WERI-Rb-1 (cell line): ENCODE results near the gene MICALL2.

Experiments used
- DNase-seq: peaks from one replicate; pipeline ENCODE4 v3.0.0-alpha.2; 2020
- H3K27ac ChIP-seq: fragments of 250-450 bp; sonication (Bioruptor Pico); 2 replicates; pipeline ENCODE4 v1.5.1; 2020; ENCODE audit warnings: mild to moderate bottlenecking, moderate library complexity
- H3K27me3 ChIP-seq: fragments of 250-450 bp; sonication (Bioruptor Pico); 2 replicates; pipeline ENCODE4 v1.5.1; 2021; ENCODE audit warnings: mild to moderate bottlenecking, low read depth, moderate library complexity; ENCODE audit not compliant: insufficient read depth, severe bottlenecking
- H3K36me3 ChIP-seq: fragments of 250-450 bp; sonication (Bioruptor Pico); 2 replicates; pipeline ENCODE4 v1.5.1; 2020; ENCODE audit warnings: mild to moderate bottlenecking, moderate library complexity
- H3K4me3 ChIP-seq: 2 replicates; pipeline ENCODE4 v1.5.1; 2011; ENCODE audit warnings: low read depth, mild to moderate bottlenecking, control low read depth, low read length
- H3K9me3 ChIP-seq: fragments of 250-450 bp; sonication (Bioruptor Pico); 2 replicates; pipeline ENCODE4 v1.5.1; 2021; ENCODE audit warnings: mild to moderate bottlenecking, moderate library complexity; ENCODE audit not compliant: severe bottlenecking
- CTCF ChIP-seq: IDR thresholded peaks from 2 replicates; pipeline ENCODE4 v1.5.1; 2011; ENCODE audit warnings: low read depth, mild to moderate bottlenecking, control low read depth, inconsistent platforms, low read length

Gene MICALL2

GRCh38 chr7:1458683-1459511, at the start of gene MICALL2:
TSS of gene MICALL2 (minus strand) at chr7:1459470. CDS start at chr7:1459326, 144 bp downstream.
- no peak for TF ChIP-seq CTCF
- no peak for DNase-seq
- Histone ChIP-seq H3K9me3 (no peaks in the 10 kb centered on the region), H3K27ac (peak within 1 kb of the TSS; percentile 57; the same call in 1 of the 2 replicates), H3K36me3 (no peaks in the 10 kb centered on the region), H3K4me3 (peak within 1 kb of the TSS; percentile 73), H3K27me3 (no peaks in the 10 kb centered on the region)

- H3K27ac ChIP-seq = peak overlapping the region; percentile 80
These were observed 49.0 kb upstream of the MICALL2 start for GRCh38 chr7:1508277-1508758.

GRCh38 chr7:1505731-1506550, 46.7 kb upstream of the MICALL2 start:
- TF ChIP-seq CTCF = no peak
- DNase-seq = peak; percentile 37
- H3K27ac ChIP-seq = peak overlapping the region; percentile 83
- peaks cover 21% of the 10 kb centered on the region for H3K36me3 ChIP-seq
- peaks cover 7% of the 10 kb centered on the region for H3K9me3 ChIP-seq
- H3K27me3 ChIP-seq = no peaks in the 10 kb centered on the region
- no peak overlapping the region for H3K4me3 ChIP-seq

More at GRCh38 chr7:1508277-1508758, 49.0 kb upstream of the MICALL2 start:
- no peak for TF ChIP-seq CTCF
- no peak overlapping the region for H3K4me3 ChIP-seq
- no peak for DNase-seq
- H3K9me3 ChIP-seq = peaks cover 7% of the 10 kb centered on the region
- H3K36me3 ChIP-seq = no peaks in the 10 kb centered on the region; the same call in 1 of the 2 replicates
- no peaks in the 10 kb centered on the region for H3K27me3 ChIP-seq

- peak; percentile 78 for TF ChIP-seq CTCF
- Histone ChIP-seq H3K4me3 (peak within 1 kb of the TSS; percentile 63), H3K27me3 (no peaks in the 10 kb centered on the region), H3K9me3 (peaks cover 7% of the 10 kb centered on the region), H3K27ac (peak within 1 kb of the TSS; percentile 83), H3K36me3 (peaks cover 38% of the 10 kb centered on the region)
- DNase-seq = peak; percentile 91
These were observed 44.8 kb upstream of the MICALL2 start, which contains the start of gene INTS1 for GRCh38 chr7:1503816-1504775. TSS of gene INTS1 (minus strand) at chr7:1504389. CDS start at chr7:1503960, 429 bp downstream.

GRCh38 chr7:1503390-1503789, 44.1 kb upstream of the MICALL2 start:
- H3K27me3 ChIP-seq = no peaks in the 10 kb centered on the region
- peaks cover 38% of the 10 kb centered on the region for H3K36me3 ChIP-seq
- H3K27ac ChIP-seq = no peak overlapping the region
- peak overlapping the region; percentile 63 for H3K4me3 ChIP-seq
- DNase-seq = no peak
- TF ChIP-seq CTCF = no peak
- H3K9me3 ChIP-seq = peaks cover under 1% of the 10 kb centered on the region
